Measurements from ENCODE around the gene PITPNB.

DNA sequence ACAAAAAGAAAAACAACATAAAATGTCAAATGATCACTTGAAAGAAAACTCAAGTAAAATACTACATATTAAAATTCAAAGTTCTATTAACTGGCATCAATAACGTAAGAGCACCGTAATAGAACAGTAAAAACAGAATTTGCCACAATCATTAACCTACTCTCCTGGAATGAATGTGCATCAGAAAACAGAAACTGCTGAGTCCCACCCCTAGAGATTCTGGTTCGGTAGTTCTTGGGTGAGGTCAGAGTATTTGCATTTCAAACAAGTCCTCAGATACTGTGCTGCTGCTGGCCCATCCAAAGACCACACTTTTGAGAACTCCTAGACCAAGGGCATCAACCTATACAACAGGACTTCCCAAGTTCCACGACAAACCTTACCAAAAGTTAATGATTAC lies 23.5 kb downstream of the PITPNB start:
- TF ChIP-seq POLR2AphosphoS5 (IDR thresholded peaks at IDR 0.05; ENCODE audit: borderline replicate concordance, low read depth, low read length) (no peak), FOXP2 (optimal IDR thresholded peaks at IDR 0.05; ENCODE audit: control extremely low read depth, extremely low read length, insufficient read depth) (no peak)

All from SK-N-MC (cell line).